Adipocyte (in vitro differentiated cells): Measurements from ENCODE around the gene TEX38.
A peak's percentile ranks its signal among the peaks of the same experiment; 100 is the strongest.

Source experiments
- DNase-seq: peaks from one replicate; pipeline ENCODE4 v3.0.0-alpha.2; 2015; ENCODE audit warnings: low read depth
- H3K27me3 ChIP-seq: replicated peaks from 2 replicates; pipeline ENCODE4 v1.7.0; 2013; ENCODE audit warnings: mild to moderate bottlenecking, low read length, moderate library complexity; ENCODE audit not compliant: control insufficient read depth, insufficient read depth
- H3K36me3 ChIP-seq: 2 replicates; pipeline ENCODE4 v1.7.0; 2013; ENCODE audit warnings: low read length, mild to moderate bottlenecking, moderate library complexity; ENCODE audit not compliant: control insufficient read depth, insufficient read depth, severe bottlenecking
- H3K4me1 ChIP-seq: 2 replicates; pipeline ENCODE4 v1.7.0; 2013; ENCODE audit warnings: mild to moderate bottlenecking, low read length, moderate library complexity; ENCODE audit not compliant: control insufficient read depth, insufficient read depth
- H3K4me3 ChIP-seq: 2 replicates; pipeline ENCODE4 v1.7.0; 2013; ENCODE audit warnings: mild to moderate bottlenecking, low read length, moderate library complexity
- H3K9ac ChIP-seq: 2 replicates; pipeline ENCODE4 v1.7.0; 2013; ENCODE audit warnings: mild to moderate bottlenecking, low read length, moderate library complexity
- H3K9me3 ChIP-seq: 2 replicates; pipeline ENCODE4 v1.7.0; 2013; ENCODE audit warnings: mild to moderate bottlenecking, low read length, moderate library complexity; ENCODE audit not compliant: control insufficient read depth

The TEX38 gene

GRCh38 chr1:46675549-46676314 is 4.1 kb downstream of the TEX38 start:
- H3K27me3 ChIP-seq, result no peaks in the 10 kb centered on the region
- no peak overlapping the region for H3K4me3 ChIP-seq
- H3K9me3 ChIP-seq, result no peaks in the 10 kb centered on the region
- H3K9ac ChIP-seq, result no peak overlapping the region
- peaks cover 68% of the 10 kb centered on the region for H3K36me3 ChIP-seq
- DNase-seq, result no peak
- H3K4me1 ChIP-seq, result no peaks in the 10 kb centered on the region

- Histone ChIP-seq H3K27me3 (no peaks in the 10 kb centered on the region), H3K36me3 (peaks cover 76% of the 10 kb centered on the region), H3K9me3 (no peaks in the 10 kb centered on the region), H3K4me3 (no peak overlapping the region), H3K9ac (no peak overlapping the region), H3K4me1 (no peaks in the 10 kb centered on the region)
- no peak for DNase-seq
Observed at GRCh38 chr1:46676531-46676930, 4.9 kb downstream of the TEX38 start.

- H3K27me3 ChIP-seq, result no peaks in the 10 kb centered on the region
- no peak for DNase-seq
- no peak overlapping the region for H3K9ac ChIP-seq
- H3K4me1 ChIP-seq, result no peaks in the 10 kb centered on the region
- H3K4me3 ChIP-seq, result no peak overlapping the region
- peaks cover 84% of the 10 kb centered on the region for H3K36me3 ChIP-seq
- H3K9me3 ChIP-seq, result no peaks in the 10 kb centered on the region
Observed at GRCh38 chr1:46677339-46677738, 5.7 kb downstream of the TEX38 start.

GRCh38 chr1:46679789-46680573 is 8.3 kb downstream of the TEX38 start:
- Histone ChIP-seq H3K36me3 (peaks cover 92% of the 10 kb centered on the region), H3K4me1 (no peaks in the 10 kb centered on the region), H3K9me3 (no peaks in the 10 kb centered on the region), H3K27me3 (no peaks in the 10 kb centered on the region), H3K4me3 (no peak overlapping the region), H3K9ac (no peak overlapping the region)
- no peak for DNase-seq

GRCh38 chr1:46681333-46682034 is 9.8 kb downstream of the TEX38 start:
- H3K9ac ChIP-seq, result no peak overlapping the region
- peaks cover 93% of the 10 kb centered on the region for H3K36me3 ChIP-seq
- no peaks in the 10 kb centered on the region for H3K4me1 ChIP-seq
- H3K27me3 ChIP-seq, result no peaks in the 10 kb centered on the region
- no peak for DNase-seq
- no peaks in the 10 kb centered on the region for H3K9me3 ChIP-seq
- H3K4me3 ChIP-seq, result no peak overlapping the region

GRCh38 chr1:46682064-46682463 is 10.4 kb downstream of the TEX38 start:
- no peak overlapping the region for H3K9ac ChIP-seq
- peaks cover 3% of the 10 kb centered on the region for H3K4me1 ChIP-seq
- no peaks in the 10 kb centered on the region for H3K9me3 ChIP-seq
- peaks cover 93% of the 10 kb centered on the region for H3K36me3 ChIP-seq
- no peak overlapping the region for H3K4me3 ChIP-seq
- DNase-seq, result no peak
- no peaks in the 10 kb centered on the region for H3K27me3 ChIP-seq

- H3K9ac ChIP-seq, result no peak overlapping the region
- H3K27me3 ChIP-seq, result no peaks in the 10 kb centered on the region
- no peaks in the 10 kb centered on the region for H3K9me3 ChIP-seq
- no peak for DNase-seq
- H3K4me3 ChIP-seq, result no peak overlapping the region
- peaks cover 95% of the 10 kb centered on the region for H3K36me3 ChIP-seq
- peaks cover 20% of the 10 kb centered on the region for H3K4me1 ChIP-seq
Observed at GRCh38 chr1:46684670-46685069, 13.0 kb downstream of the TEX38 start.

GRCh38 chr1:46686255-46686654 is 14.6 kb downstream of the TEX38 start:
- Histone ChIP-seq H3K4me3 (no peak overlapping the region), H3K27me3 (no peaks in the 10 kb centered on the region), H3K4me1 (peaks cover 27% of the 10 kb centered on the region), H3K36me3 (peaks cover 94% of the 10 kb centered on the region), H3K9me3 (no peaks in the 10 kb centered on the region), H3K9ac (no peak overlapping the region)
- no peak for DNase-seq

- Histone ChIP-seq H3K9me3 (no peaks in the 10 kb centered on the region), H3K27me3 (no peaks in the 10 kb centered on the region), H3K4me3 (no peak overlapping the region), H3K4me1 (peaks cover 36% of the 10 kb centered on the region), H3K36me3 (peaks cover 89% of the 10 kb centered on the region), H3K9ac (no peak overlapping the region)
- peak; percentile 65 for DNase-seq
Observed at GRCh38 chr1:46687093-46687659, 15.5 kb downstream of the TEX38 start.

- no peak for DNase-seq
- no peak overlapping the region for H3K4me3 ChIP-seq
- peaks cover 40% of the 10 kb centered on the region for H3K4me1 ChIP-seq
- H3K27me3 ChIP-seq, result no peaks in the 10 kb centered on the region
- H3K9me3 ChIP-seq, result no peaks in the 10 kb centered on the region
- H3K9ac ChIP-seq, result no peak overlapping the region
- peaks cover 80% of the 10 kb centered on the region for H3K36me3 ChIP-seq
Observed at GRCh38 chr1:46687921-46688509, 16.4 kb downstream of the TEX38 start.

- Histone ChIP-seq H3K36me3 (peaks cover 67% of the 10 kb centered on the region), H3K9ac (no peak overlapping the region), H3K4me1 (peaks cover 40% of the 10 kb centered on the region), H3K4me3 (no peak overlapping the region), H3K9me3 (no peaks in the 10 kb centered on the region), H3K27me3 (no peaks in the 10 kb centered on the region)
- DNase-seq, result no peak
Observed at GRCh38 chr1:46689356-46689755, 17.7 kb downstream of the TEX38 start.
